Stimulated activated CD8-positive, alpha-beta memory T cell treated with anti-CD3 and anti-CD28 coated beads, Interleukin-12 subunit alpha, Interleukin-12 subunit beta, amount 100 ng/mL, for 24 hours (primary cell): ENCODE data around the gene OLFM4.

ENCODE experiments used
- DNase-seq: peaks from one replicate; pipeline ENCODE4 v3.0.0-alpha.2; 2020; ENCODE audit errors: extremely low read depth

Gene OLFM4

GRCh38 chr13:53014495-53015443, 13.8 kb upstream of the OLFM4 start:
- no peak for DNase-seq

GRCh38 chr13:53015971-53016370, 12.6 kb upstream of the OLFM4 start:
- DNase-seq, result no peak

GRCh38 chr13:53017433-53017970, 11.1 kb upstream of the OLFM4 start:
- no peak for DNase-seq

- DNase-seq, result no peak
Observed at GRCh38 chr13:53018690-53019647, 9.6 kb upstream of the OLFM4 start.

GRCh38 chr13:53020764-53021335, 7.8 kb upstream of the OLFM4 start:
- no peak for DNase-seq

GRCh38 chr13:53023246-53023645, 5.4 kb upstream of the OLFM4 start:
- no peak for DNase-seq

- no peak for DNase-seq
Observed at GRCh38 chr13:53028063-53028462, 550 bp upstream of the OLFM4 start.

GRCh38 chr13:53032849-53033248, 4.2 kb downstream of the OLFM4 start:
- DNase-seq, result no peak

GRCh38 chr13:53038993-53039392, 10.4 kb downstream of the OLFM4 start:
- DNase-seq, result no peak

GRCh38 chr13:53041968-53042516, 13.4 kb downstream of the OLFM4 start:
- DNase-seq, result no peak

- DNase-seq, result no peak
Observed at GRCh38 chr13:53042877-53043276, 14.3 kb downstream of the OLFM4 start.

GRCh38 chr13:53043398-53043797, 14.8 kb downstream of the OLFM4 start:
- no peak for DNase-seq

- no peak for DNase-seq
Observed at GRCh38 chr13:53045189-53045588, 16.6 kb downstream of the OLFM4 start.

GRCh38 chr13:53048880-53049279, 20.3 kb downstream of the OLFM4 start:
- DNase-seq, result no peak

GRCh38 chr13:53050151-53050550, 21.5 kb downstream of the OLFM4 start:
- DNase-seq, result no peak

GRCh38 chr13:53052675-53053074, 24.1 kb downstream of the OLFM4 start:
- no peak for DNase-seq

GRCh38 chr13:53054569-53054968, 26.0 kb downstream of the OLFM4 start:
- DNase-seq, result no peak

GRCh38 chr13:53058065-53058679, 29.6 kb downstream of the OLFM4 start:
- DNase-seq, result no peak

- no peak for DNase-seq
Observed at GRCh38 chr13:53060840-53061490, 32.4 kb downstream of the OLFM4 start.

- DNase-seq, result no peak
Observed at GRCh38 chr13:53064731-53065130, 36.1 kb downstream of the OLFM4 start.

- DNase-seq, result no peak
Observed at GRCh38 chr13:53066411-53066810, 37.8 kb downstream of the OLFM4 start.
